PFSK-1 (cell line): ENCODE results near the gene RXRB.

ENCODE experiments used
- FOXP2 ChIP-seq: optimal IDR thresholded peaks from 2 replicates; pipeline ENCODE3; 2011; ENCODE audit warnings: borderline replicate concordance, control low read depth, inconsistent platforms; ENCODE audit not compliant: insufficient read depth; ENCODE audit errors: extremely low read length, extremely low read depth
- POLR2AphosphoS5 ChIP-seq: IDR thresholded peaks from 2 replicates; pipeline ENCODE4 v1.6.1; 2012; ENCODE audit warnings: low read depth, mild to moderate bottlenecking, control low read depth, low read length, moderate library complexity
- SIN3A ChIP-seq: IDR thresholded peaks from 2 replicates; pipeline ENCODE4 v1.6.1; 2012; ENCODE audit warnings: mild to moderate bottlenecking, low read length, moderate library complexity, borderline replicate concordance; ENCODE audit not compliant: insufficient read depth
- TAF1 ChIP-seq: IDR thresholded peaks from 2 replicates; pipeline ENCODE4 v1.6.1; 2012; ENCODE audit warnings: low read length, control low read depth, borderline replicate concordance; ENCODE audit not compliant: insufficient read depth
- TF ChIP-seq, protein P1 (sequence below), 2 experiments: IDR thresholded peaks; 2 replicates each; pipeline versions ENCODE4 v1.6.1 to v1.8.0; 2011 to 2012; ENCODE audit warnings: low read depth in 2 of 2, low read length in 2 of 2, control low read depth in 1 of 2, inconsistent platforms in 1 of 2, mild to moderate bottlenecking in 1 of 2, moderate library complexity in 1 of 2; ENCODE audit not compliant: insufficient read depth in 1 of 2

Gene RXRB

DNA sequence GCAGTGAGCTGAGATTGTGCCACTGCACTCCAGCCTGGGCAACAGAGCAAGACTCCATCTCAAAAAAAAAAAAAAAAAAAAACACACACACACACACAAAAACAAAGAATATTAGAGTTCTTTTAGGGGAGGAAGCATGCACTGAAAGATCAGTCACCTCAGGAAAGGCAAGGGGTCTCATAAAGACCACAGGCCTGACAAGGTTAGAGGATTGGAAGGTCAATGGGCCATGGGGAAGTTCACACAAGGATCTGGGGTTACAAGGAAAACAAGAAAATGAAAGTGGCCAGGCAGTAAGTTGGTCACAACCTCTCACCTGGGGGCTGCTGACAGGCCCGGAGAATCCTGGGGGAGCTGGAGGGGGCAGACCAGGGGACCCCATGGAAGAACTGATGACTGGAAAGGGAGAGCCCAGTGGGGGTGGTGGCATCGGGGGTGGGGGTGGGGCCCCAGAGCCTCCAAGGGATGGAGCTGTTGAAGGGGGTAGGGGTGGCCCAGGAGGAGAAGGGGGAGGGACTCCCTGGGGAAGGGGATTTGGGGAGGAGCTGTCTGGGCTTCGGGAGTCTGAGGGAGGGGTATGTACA lies 1.5 kb downstream of the RXRB start:
- no peak for TF ChIP-seq SIN3A
- no peak for TF ChIP-seq POLR2AphosphoS5
- no peak for TF ChIP-seq FOXP2
- TF ChIP-seq TAF1 = no peak
- TF ChIP-seq, protein P1, sequence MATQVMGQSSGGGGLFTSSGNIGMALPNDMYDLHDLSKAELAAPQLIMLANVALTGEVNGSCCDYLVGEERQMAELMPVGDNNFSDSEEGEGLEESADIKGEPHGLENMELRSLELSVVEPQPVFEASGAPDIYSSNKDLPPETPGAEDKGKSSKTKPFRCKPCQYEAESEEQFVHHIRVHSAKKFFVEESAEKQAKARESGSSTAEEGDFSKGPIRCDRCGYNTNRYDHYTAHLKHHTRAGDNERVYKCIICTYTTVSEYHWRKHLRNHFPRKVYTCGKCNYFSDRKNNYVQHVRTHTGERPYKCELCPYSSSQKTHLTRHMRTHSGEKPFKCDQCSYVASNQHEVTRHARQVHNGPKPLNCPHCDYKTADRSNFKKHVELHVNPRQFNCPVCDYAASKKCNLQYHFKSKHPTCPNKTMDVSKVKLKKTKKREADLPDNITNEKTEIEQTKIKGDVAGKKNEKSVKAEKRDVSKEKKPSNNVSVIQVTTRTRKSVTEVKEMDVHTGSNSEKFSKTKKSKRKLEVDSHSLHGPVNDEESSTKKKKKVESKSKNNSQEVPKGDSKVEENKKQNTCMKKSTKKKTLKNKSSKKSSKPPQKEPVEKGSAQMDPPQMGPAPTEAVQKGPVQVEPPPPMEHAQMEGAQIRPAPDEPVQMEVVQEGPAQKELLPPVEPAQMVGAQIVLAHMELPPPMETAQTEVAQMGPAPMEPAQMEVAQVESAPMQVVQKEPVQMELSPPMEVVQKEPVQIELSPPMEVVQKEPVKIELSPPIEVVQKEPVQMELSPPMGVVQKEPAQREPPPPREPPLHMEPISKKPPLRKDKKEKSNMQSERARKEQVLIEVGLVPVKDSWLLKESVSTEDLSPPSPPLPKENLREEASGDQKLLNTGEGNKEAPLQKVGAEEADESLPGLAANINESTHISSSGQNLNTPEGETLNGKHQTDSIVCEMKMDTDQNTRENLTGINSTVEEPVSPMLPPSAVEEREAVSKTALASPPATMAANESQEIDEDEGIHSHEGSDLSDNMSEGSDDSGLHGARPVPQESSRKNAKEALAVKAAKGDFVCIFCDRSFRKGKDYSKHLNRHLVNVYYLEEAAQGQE (IDR thresholded peaks at IDR 0.05; ENCODE audit: insufficient read depth in 1 of 2, low read depth in 2 of 2, low read length in 2 of 2) = no peak

DNA sequence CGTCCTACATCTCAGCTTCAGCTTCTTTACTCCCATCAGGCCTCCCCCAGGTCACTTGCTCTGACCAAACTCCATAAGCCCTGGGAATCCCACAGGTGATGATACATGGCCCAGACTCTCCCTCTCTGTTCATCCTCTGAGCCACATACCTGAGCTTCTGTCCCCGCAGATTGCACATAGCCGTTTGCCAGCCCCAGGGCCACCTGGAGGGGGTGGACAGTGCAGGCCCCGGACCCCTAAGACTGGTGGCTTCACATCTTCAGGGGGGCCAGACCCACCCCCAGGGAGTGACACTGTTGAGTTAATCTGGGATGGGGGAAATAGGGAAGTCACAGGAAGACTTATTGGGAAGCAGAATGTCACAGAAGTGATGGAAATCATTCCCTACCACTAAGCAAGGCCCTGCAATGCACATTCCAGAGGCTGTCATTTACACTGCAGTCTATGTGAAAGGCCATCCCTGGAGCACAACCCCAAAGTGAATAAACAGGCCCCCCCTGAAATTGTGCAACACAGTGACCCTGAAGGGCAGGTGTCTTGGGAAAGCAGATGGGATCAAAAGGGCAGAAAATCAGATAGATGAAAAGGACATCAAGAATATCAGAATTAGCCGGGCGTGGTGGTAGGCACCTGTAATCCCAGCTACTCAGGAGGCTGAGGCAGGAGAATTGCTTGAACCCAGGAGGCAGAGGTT lies 2.2 kb downstream of the RXRB start:
- TF ChIP-seq TAF1 (no peak), POLR2AphosphoS5 (no peak), SIN3A (no peak), FOXP2 (no peak)
- TF ChIP-seq, protein P1 (IDR thresholded peaks at IDR 0.05; ENCODE audit: insufficient read depth in 1 of 2, low read depth in 2 of 2, low read length in 2 of 2) = no peak

DNA sequence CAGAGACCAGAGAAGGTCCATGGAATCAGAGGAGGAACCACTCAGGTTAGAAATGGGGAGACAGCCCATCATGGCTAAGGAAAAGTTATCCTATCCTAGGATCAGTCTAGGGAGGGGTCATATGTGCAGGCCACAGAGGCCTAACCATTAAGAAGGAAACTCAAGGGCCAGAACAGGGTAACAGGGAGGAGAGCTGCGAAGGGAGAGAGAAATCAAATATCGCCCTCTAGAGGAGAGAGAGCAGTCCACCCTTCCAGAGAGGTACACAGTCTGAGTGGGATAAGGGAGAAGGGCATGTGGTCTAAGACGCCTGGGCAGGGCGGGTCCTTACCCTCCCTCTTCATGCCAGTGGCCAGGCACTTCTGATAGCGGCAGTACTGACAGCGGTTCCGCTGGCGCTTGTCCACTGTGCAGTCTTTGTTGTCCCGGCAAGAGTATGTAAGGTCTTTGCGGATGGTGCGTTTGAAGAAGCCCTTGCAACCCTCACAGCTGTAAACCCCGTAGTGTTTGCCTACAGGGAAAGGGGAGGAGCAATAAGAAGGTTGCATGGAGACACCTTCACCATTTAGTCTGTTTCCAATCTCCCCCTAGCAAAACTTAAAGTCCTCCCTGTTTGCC lies 2.9 kb downstream of the RXRB start:
- TF ChIP-seq TAF1 (no peak), SIN3A (no peak), FOXP2 (no peak), POLR2AphosphoS5 (no peak)
- TF ChIP-seq, protein P1 (IDR thresholded peaks at IDR 0.05; ENCODE audit: insufficient read depth in 1 of 2, low read depth in 2 of 2, low read length in 2 of 2) = no peak

DNA sequence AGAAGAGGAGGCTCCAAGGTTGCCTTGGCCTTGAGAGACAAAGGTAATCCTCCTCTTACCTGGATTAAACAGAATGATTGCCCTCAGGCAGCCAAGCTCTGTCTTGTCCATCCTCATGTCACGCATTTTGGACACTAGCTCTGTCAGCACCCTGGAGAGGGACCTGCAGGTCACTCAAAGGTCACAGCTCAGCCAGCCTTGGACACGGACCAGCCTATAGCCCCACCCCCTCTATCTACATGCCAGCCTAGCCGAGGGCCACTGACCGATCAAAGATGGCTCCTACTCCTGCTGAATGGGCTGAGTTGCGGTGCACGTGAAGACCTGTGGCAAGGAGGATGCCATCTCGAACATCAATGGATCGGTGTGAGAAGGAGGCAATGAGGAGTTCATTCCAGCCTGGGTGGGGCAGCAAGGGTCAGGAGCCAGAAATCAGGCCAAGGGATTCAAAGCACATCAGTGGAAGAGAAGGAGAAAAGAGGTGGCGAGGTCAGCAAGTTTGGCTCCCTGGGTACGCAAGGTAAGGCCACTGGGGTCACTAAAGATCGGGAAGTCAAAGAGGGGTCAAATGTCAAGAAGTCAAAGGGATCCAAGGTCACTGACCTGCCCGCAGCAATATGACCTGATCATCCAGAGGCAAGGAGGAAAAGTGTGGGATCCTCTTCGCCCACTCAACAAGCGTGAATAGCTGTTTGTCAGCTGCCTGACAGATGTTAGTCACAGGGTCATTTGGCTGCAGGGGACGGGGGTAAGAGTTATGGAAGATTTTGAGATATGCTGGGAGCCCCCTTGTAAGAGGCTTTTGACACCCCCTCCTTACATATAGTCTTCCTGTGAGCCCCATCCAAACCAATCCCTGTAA lies 4.9 kb downstream of the RXRB start:
- TF ChIP-seq TAF1 (no peak), FOXP2 (no peak)
- TF ChIP-seq, protein P1 (IDR thresholded peaks at IDR 0.05; ENCODE audit: insufficient read depth in 1 of 2, low read depth in 2 of 2, low read length in 2 of 2) = peak; percentile 71 to 88
